ENCODE measurements around the gene KIAA2012.

The KIAA2012 gene

GRCh38 chr2:202184557-202184956, 111.5 kb downstream of the KIAA2012 start:
- TF ChIP-seq MAX (IDR thresholded peaks at IDR 0.05; ENCODE audit: low read depth, low read length) (no peak), MYC (IDR thresholded peaks at IDR 0.05; ENCODE audit: low read depth, low read length) (no peak)

GRCh38 chr2:202185156-202185555, 112.1 kb downstream of the KIAA2012 start:
- no peak for TF ChIP-seq POLR2A (IDR thresholded peaks at IDR 0.05; ENCODE audit: extremely low read depth, insufficient read length)
- H3K4me3 ChIP-seq (ENCODE audit: low read depth, low read length): no peak overlapping the region
- no peak for DNase-seq (ENCODE audit: low read depth)

More at GRCh38 chr2:202184557-202184956, 111.5 kb downstream of the KIAA2012 start:
- H3K4me3 ChIP-seq (ENCODE audit: low read depth, low read length): no peak overlapping the region
- DNase-seq (ENCODE audit: low read depth): no peak

- no peak overlapping the region for H3K4me3 ChIP-seq (ENCODE audit: low read depth, low read length)
- no peak for DNase-seq (ENCODE audit: low read depth)
- TF ChIP-seq MYC (IDR thresholded peaks at IDR 0.05; ENCODE audit: low read depth, low read length) (no peak), POLR2A (IDR thresholded peaks at IDR 0.05; ENCODE audit: extremely low read depth, insufficient read length) (no peak), MAX (IDR thresholded peaks at IDR 0.05; ENCODE audit: low read depth, low read length) (no peak), CTCF (IDR thresholded peaks at IDR 0.05; ENCODE audit: low read depth, low read length) (no peak)
Measured at GRCh38 chr2:202186641-202187202, 113.7 kb downstream of the KIAA2012 start.

GRCh38 chr2:202187570-202187969, 114.5 kb downstream of the KIAA2012 start:
- TF ChIP-seq MAX (IDR thresholded peaks at IDR 0.05; ENCODE audit: low read depth, low read length): no peak
- TF ChIP-seq MYC (IDR thresholded peaks at IDR 0.05; ENCODE audit: low read depth, low read length): no peak
- no peak overlapping the region for H3K4me3 ChIP-seq (ENCODE audit: low read depth, low read length)
- DNase-seq (ENCODE audit: low read depth): no peak

- TF ChIP-seq POLR2A (IDR thresholded peaks at IDR 0.05; ENCODE audit: extremely low read depth, insufficient read length) (no peak), MYC (IDR thresholded peaks at IDR 0.05; ENCODE audit: low read depth, low read length) (no peak), MAX (IDR thresholded peaks at IDR 0.05; ENCODE audit: low read depth, low read length) (no peak), CTCF (IDR thresholded peaks at IDR 0.05; ENCODE audit: low read depth, low read length) (no peak)
Measured at GRCh38 chr2:202193305-202193704, 120.2 kb downstream of the KIAA2012 start.

GRCh38 chr2:202193881-202194353, 120.9 kb downstream of the KIAA2012 start:
- DNase-seq (ENCODE audit: low read depth): no peak
- H3K4me3 ChIP-seq (ENCODE audit: low read depth, low read length): no peak overlapping the region
- TF ChIP-seq MAX (IDR thresholded peaks at IDR 0.05; ENCODE audit: low read depth, low read length) (no peak), MYC (IDR thresholded peaks at IDR 0.05; ENCODE audit: low read depth, low read length) (no peak), POLR2A (IDR thresholded peaks at IDR 0.05; ENCODE audit: extremely low read depth, insufficient read length) (no peak), CTCF (IDR thresholded peaks at IDR 0.05; ENCODE audit: low read depth, low read length) (no peak)

More at GRCh38 chr2:202193305-202193704, 120.2 kb downstream of the KIAA2012 start:
- no peak overlapping the region for H3K4me3 ChIP-seq (ENCODE audit: low read depth, low read length)
- DNase-seq (ENCODE audit: low read depth): no peak

- TF ChIP-seq POLR2A (IDR thresholded peaks at IDR 0.05; ENCODE audit: extremely low read depth, insufficient read length): no peak
- no peak for TF ChIP-seq MAX (IDR thresholded peaks at IDR 0.05; ENCODE audit: low read depth, low read length)
- H3K4me3 ChIP-seq (ENCODE audit: low read depth, low read length): no peak overlapping the region
- no peak for DNase-seq (ENCODE audit: low read depth)
Measured at GRCh38 chr2:202194418-202194817, 121.4 kb downstream of the KIAA2012 start.

GRCh38 chr2:202196727-202197126, 123.7 kb downstream of the KIAA2012 start:
- H3K4me3 ChIP-seq (ENCODE audit: low read depth, low read length): no peak overlapping the region
- TF ChIP-seq MYC (IDR thresholded peaks at IDR 0.05; ENCODE audit: low read depth, low read length): no peak
- no peak for TF ChIP-seq POLR2A (IDR thresholded peaks at IDR 0.05; ENCODE audit: extremely low read depth, insufficient read length)
- TF ChIP-seq MAX (IDR thresholded peaks at IDR 0.05; ENCODE audit: low read depth, low read length): no peak
- no peak for TF ChIP-seq CTCF (IDR thresholded peaks at IDR 0.05; ENCODE audit: low read depth, low read length)
- peak; percentile 31 for DNase-seq (ENCODE audit: low read depth)

Data from NB4 (cell line).